Measurements from ENCODE around the gene NDUFA13.

NDUFA13 gene

DNA sequence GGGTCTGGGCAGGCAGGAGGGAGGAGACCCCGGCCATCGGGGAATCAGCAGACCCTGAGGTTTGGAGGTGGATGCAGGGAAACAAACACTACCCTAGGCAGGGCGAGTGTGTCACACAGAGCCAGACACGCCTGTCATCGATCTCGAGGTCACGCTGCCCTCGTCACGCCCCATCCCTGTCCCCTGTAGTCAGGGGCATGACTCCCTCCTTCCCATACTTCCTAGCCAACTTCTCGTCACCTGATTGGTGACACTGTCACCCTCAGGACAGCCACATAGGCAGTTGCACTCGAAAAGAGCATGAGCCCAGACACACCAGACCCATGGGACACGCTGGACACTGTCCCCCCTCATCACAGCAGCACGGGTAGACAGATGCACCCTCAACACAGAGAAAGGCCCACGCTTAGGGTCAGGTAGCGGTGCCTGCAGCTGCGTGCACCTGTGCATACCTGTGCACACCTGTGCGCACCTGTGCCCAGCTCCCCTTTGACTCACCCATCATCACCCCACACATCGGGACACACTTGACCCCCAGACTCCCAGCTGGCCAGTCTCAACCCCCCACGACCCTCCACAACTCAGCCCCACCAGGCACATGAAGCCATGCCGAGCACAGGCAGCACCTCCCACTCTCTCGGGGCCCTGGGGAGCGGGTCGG is 33.9 kb downstream of the NDUFA13 start:
- no peak for DNase-seq

DNA sequence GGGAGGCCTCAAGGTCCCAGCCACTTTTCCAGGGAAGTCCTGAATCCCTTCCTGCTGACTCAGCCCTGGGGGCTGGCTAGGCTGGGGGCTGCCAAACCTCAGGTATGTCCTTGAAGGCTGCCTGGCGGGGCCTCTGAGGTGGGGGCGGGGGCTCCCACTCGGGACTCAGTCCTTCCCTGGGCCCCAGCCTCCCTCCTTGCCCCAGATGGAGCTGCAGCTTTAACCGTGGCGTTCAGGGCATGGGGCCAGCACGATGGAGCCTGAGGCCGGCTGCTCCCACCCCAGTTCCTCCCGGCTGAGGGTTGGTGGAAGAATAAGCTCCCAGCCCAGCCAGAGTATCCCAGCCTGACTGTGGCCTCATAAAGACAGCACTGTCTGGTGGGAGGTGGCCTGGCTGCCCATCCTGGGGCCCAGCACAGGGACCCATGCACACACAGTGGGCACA is 34.5 kb downstream of the NDUFA13 start:
- DNase-seq = no peak

DNA sequence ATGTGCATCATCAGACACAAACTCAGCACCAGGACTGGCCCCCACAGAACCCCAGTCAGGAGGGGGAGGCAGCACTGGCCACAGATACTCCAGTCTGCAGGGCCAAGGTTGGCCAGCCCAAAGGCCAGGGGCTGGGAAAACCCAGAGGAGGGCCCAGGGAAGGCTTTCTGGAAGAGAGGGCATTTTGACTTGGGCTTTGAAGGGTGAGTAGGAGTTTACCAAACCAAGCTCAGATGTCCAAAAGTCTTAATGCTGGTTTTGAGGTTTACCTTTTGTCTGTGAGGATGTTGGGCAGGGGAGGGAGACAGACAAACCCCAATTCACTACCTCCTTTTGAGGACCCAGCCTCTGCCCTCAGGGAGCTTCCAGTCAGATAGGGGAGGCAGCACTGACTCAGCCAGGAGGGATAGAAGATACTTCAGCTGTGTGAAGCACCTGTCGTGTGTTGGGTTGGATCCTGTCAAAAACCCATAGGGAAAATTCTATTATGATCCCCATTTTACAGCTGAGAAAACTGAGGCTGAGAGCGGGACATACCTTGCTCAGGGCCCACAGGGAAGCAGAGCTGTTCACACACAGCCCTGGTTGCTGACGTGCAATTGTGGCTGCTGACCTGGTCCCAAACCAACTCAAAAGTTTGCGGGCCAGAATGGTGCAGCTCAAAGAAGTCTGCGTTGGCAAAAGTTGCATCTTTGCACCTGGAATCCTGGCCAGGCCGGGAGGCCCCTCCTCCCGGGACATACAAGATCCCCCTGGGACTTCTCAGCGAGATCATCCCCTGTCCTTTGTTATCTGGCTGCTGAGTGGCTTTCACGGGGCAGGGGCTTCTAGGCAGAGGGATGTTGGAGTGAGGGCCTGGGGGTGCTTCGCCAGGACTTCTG is 35.2 kb downstream of the NDUFA13 start:
- DNase-seq = no peak

DNA sequence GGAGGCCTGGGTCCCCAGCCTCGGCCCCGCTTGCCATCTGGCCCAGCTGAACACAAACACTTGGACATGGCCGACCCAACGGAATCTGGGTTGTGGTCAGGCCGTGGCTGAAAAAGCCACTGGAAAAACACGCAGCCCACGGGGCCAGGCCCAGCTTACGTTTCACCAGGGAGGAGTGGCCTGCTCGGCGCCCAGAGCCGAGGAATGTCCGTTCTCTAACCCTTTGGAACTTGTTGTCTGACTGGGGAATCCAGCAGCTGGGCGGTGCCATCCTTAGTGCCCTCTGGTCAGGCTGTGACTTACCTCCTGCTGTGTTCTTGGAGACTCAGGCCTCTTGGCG is 35.8 kb downstream of the NDUFA13 start:
- no peak for DNase-seq

DNA sequence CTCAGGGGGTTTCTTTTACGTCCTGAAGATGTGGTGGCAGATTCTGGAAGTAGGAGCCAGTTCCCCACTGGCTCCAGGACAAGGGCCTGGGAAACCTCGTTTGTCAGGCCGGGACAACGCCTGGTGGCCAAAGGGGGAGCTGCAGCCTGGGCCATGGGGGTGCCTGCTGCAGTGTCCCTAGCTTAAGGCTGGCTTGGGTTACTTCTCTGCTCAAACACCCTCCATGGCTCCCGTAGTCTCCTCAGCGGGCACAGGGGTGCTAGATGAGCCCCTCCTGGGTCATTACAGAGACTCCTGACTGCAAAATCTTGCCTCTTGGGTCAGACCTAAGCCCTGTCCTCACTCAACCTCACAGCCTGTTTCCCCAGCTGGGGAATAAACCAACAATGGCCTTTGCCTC is 36.8 kb downstream of the NDUFA13 start:
- peak; percentile 36 for DNase-seq

DNA sequence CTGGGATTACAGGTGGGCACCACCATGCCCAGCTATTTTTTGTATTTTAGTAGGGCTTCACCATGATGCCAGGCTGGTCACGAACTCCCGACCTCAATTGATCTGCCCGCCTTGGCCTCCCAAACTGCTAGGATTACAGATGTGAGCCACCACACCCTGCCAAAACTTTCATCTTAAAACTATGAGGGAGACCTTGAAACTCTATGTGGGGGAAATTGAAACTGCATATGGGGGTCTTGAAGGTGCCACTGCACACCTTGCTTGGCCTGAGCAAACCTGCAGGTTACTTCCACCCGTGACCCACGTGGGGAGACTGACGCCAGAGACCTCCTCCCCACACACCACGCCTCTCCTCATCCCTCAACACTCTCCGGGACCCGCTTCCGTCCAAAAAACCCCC is 37.6 kb downstream of the NDUFA13 start:
- no peak for DNase-seq

DNA sequence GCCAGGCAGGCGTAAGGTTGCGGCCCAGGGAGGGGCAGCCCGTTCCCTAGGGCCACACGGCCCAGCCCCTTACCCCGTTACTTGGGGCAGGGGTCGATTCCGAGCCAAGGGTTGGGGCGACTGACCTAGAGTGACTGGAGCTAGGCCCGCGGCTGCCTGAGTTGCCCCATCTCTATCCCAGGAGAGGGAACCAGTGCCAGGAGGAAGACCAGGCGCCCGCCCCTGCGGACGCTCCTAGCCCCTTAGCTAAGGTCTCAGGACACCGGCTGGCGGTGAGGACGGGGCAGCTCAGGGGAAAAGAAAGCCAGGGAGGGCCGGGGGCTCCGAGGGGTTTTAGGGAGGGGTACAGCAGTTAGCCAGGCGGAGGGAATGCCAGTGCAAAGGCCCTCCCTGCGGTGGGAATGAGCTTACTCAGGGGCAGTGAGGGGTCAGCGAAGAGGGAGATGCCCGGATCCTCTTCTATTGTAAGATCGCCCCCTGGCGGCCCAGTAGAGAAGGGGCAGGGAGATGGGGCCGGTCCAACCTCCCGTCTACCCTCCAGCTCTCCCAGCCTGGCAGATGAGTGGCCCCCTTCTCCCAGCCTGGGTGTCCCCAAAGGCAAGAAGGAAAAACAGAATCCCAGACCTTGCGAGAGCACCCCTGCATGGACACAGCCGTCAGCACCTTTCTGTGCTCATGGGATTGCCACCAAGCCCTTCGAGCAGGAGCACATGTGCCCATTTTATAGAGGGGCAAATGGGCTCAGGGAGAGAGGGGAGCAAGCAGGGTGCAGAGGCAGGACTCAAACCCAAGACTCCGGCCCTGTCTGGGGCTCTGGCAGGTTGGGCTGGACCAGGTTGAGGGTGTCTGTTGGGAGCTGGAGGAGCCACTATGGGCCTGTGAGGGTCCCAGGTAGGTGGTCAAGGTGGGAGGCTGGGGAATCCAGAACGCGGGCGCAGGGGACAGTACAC is 38.3 kb downstream of the NDUFA13 start:
- peak; percentile 71 for DNase-seq

DNA sequence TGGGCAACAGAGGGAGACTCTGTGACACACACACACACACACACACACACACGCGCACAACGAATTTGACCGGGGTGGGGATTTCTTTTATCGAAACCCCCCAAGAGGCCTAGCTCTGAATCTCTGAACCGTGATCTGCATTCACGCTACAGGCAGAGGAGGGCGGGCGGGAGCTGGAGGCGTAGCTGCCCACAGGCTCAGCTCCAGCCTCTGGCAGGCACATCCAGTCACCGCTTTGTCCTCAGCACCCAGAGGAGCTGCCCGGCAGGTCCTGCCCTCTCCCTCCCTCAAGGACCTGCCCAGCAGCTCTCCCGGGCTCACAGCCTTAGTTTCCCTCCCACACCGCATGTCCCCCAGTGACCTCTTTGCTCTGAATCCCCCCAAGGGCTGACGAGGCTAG is 42.0 kb downstream of the NDUFA13 start:
- DNase-seq = no peak

DNA sequence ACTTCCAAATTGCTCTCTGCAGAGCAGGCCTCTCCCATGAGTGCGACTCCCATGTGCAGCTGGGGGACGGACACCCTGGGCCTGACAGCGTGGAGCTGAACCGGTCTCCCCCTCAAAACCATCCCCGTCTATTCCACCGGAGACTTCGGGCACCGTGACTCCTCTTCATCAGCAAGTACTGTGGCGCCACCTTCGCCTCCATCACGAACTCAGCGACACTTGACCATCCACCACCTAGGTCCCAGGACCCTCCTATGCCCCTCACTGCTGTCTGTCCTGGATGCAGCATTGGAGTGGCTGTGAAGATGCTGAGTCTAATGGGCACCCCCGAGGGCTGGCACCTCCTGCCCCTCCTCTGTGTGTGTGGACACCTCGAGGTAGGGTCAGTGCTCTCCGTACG is 42.6 kb downstream of the NDUFA13 start:
- no peak for DNase-seq

DNA sequence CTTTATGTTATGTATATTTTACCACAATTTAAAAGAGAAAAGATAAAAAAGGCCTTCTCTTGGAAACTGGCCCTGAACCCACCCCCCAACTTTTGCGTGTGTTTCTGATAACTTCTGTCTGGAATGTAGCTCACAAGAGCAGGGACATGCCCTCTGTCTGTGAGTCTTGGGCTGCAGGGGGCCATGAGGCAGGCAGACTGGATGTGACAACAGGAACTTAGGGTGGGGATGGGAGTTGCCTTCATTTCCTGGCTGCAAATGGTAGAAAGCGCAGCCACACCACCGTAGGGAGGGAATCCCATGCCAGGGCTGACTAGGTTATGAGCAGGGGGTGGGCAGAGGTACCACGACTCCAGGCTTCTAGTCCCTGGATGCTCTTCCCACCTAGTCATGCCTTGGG is 43.9 kb downstream of the NDUFA13 start:
- peak; percentile 36 for DNase-seq

DNA sequence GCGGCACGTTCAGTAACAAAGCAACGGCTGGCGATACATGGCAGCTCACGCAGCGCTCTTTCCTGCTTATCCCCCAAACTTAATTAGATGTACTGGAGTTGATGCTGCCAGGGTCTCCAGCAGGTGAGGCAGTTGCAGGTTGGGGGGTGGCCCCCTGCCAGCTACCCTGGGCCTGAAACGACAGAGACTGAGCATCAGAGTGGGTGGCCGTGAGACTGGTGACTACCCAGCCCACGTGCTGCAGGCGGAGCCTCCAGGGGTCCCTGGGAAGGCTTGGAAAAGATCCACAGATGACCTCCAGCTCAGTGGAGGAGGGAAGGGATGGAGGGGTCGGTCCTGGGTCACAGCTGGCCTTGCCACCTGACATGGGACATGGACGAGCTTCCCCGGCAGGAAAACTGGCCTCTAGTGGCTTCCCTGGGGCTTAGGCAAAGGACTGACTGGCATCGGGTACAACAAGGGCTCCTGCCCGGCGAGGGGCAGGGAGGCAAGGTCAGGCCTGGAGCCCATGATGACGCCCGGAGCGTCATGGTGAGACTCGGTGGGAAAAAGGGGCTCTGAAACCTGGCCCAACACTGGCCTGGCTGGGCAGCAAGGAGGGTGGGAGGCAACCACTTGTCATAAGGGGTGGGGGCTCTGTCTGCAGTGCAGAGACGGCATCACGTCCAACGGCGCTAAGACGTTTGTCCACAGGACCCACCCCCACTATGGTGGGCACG is 46.1 kb downstream of the NDUFA13 start:
- DNase-seq = no peak

DNA sequence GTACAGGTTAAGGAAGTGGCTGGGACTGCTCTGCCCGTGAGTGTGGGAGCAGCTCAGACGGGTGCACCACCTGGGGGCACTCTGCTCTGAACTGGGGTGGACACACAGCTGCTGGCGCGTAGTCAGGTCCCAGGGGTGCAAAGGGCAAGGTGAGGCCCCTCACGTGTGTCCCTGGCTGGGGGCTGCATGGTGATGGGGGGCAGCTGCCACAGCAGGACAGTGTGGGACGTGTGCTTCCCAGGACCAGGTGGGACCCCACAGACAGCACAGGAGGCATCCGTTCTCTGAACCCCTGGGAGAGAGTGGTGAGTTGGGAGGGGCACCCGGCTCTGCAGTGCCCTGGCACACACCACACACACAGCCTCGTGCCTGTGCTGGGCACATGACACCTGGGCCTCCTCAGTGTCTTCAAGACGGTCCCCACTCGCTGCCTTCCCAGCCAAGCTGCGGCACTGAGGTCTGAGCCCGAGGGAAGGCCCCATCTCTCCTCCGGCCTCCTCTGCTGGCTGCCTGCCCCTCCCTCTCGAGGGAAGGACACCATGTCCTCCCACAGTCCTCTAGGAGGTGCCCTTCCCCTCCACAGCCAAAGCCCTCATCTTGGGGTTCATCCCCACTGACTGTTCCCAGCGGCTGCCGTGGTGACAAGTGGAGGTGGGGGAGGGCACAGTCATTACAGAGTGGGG is 46.8 kb downstream of the NDUFA13 start:
- DNase-seq = peak; percentile 66

DNA sequence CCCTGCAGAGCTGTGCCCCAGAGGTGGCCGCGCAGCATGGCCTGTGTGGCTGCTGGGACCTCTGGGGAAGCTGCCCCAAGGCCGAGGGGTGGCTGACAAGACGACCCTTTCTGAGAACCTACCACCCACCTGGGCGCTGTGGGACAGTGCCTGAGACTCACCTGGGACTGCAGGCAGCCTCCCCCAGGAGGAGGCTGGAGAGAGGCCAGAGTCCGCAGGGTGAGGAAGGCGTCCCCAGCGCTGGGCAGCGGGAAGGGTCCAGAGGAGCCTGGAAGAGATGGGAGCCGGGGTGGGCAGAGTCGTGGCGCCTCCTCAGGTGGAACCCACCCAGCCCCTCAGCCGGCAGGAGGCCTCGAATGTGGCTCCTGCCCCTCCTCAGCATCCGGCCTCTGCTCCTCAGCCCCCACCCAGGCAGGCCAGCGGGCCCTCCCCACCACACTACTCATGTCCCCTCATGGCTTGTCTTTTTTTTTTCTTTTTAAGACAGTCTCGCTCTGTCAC is 47.4 kb downstream of the NDUFA13 start:
- DNase-seq = no peak

DNA sequence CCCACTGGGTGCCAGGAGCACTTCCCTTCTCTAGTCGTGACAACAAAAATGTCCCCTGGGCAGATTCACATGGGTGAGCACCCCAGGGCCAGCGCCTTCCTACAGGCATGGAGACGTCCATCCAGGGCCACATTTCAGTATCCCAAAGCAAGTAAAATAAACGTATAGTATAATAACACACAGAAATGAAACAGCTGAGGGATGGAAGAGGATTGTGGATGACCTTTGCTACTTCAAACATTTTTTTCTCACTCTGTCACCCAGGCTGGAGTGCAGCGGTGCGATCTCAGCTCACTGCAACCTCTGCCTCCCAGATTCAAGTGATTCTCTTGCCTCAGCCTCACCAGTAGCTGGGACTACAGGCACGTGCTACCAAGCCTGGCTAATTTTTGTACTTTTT is 50.3 kb downstream of the NDUFA13 start:
- DNase-seq = no peak

DNA sequence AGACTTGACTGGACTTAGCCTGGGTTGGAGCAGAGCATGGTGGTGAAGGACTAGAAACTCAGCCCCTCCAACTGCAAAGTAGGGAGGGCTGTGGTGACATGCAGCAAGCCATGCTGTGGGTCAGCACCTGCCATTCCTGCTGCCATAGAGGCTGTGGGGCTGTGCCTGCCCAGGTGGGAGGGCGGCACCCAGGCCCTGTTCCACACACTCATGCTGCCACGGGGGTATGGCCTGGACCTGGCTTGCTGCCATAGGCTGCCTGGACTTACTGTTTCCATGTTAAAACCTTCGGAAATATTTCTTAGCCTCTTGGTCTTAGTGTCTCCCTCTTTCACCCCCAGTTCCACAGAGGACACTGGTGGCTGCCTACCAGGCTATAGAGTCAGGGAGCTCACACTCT is 51.4 kb downstream of the NDUFA13 start:
- DNase-seq = no peak

DNA sequence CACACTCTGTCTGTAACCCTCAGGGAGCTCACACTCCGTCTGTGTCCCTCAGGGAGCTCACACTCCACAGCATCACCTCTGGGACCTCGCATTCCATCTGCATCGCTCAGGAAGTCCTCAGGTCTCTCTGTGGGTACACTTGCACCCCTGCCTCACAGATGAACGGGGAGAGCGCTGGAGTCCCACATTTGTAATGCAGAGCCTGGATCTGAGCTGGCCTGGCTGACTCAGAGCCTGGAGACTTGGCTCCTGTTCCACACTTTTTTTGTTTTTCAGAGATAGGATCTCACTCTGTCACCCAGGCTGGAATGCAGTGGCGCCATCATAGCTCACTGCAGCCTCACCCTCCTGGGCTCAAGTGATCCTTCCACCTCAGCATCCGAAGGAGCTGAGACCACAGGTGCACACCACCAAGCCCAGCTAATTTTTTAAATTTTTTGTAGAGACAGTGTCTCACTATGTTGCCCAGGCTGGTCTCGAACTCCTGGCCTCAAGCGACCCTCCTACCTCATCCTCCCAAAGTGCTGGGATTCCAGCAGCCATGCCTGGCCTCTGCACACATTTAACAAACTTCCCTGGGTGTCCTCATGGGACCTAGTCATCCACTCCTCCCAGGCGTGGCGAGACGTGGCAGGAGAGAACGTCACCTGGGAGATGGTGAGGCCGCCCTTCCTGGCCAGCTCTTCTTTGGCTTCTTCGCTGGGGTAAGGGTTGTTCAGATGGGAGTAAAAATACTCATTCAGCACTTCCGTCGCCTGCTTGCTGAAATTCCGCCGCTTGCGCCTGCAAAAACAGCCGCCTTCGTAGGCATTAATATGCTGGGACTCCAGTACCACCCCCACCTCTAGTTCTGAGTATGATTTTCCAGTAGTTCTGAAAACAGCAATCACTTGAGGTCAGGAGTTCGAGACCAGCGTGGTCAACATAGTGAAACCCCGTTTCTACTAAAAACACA is 53.1 kb downstream of the NDUFA13 start:
- no peak for DNase-seq

DNA sequence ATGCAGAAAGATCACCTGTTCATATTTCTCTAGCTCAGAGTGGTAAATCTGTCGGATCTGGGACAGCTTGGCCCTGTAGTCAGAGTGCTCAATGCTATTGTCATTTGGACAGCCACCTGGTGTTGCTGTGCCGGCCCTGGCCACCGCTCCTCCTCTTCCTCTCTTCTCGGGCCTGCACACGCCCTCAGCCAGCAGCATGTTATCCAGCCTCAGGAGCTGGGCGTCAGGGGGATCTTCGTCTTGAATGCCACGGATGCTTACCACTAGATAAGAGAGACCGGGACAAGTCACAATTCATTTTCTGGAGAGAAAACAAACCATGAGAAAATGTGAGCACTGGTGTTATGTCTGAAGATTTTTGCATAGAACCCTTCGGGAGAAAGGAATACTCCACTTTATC is 54.5 kb downstream of the NDUFA13 start:
- no peak for DNase-seq

DNA sequence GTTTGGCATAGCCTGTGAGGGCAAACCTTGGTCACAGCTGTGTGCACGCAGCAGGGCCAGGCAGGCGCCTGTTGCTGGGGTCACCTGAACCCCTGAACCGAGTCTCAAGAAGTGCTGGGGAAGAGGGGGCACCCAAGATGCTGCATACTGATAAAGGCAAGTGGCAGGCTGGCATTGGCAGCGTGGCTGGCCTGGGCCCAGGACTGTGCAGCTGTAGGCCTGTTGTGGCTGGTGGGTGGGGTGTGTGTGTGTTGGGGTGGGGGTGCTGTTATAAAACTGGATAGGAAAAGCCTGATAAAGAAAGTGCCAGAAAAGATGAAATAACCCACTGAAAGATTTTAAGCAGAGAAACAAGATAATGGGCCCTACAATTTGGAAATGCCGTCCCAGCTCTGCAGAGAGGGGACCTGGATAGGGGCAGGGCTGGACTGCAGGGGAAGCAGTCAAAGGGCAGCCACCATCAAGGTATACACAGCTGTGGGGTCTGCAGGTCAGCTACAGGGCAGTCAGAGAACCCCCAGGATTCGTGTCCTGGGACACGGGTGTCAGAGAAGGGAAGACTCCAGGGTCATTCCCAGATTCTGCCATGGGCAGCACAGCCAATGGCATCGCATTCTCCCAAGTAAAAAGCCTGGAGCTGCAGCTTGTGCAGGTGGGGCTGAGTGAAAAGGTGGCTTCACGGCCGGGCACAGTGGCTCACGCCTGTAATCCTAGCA is 55.2 kb downstream of the NDUFA13 start:
- no peak for DNase-seq

DNA sequence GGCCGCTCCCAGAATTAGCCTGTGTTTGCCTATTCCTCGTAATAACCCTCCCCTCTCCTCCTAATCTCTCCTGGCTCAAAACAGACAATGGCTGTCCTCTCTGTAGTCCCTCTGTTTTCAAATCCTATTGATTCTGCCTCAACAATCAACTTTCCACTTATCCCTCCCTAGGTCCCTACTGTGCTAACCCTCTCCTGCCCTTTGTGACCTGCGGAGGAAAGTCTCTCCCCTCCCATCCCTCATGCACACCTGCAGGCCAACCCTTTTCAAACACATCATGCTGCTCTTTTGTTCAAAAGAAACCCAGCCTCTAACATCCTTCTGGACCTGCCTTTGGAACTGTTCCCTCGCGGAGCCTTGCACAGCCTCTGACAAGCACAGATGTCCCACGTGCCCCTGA is 59.4 kb downstream of the NDUFA13 start:
- DNase-seq = no peak
